SK-N-SH (cell line): ENCODE data around the gene KERA. TPM values are rescaled to one million over a fixed set of nuclear protein-coding genes. Genes with fewer than 3 reads are reported as not detected.

Experiments used
- CTCF ChIA-PET: fragments of 300-600, 350-600 bp; formaldehyde crosslinking; extraction: SDS; loops from one replicate; lab custom pipeline; 2021; lab: Yijun Ruan, JAX
- POLR2A ChIA-PET: fragments of 350-600 bp; sonication (Branson Sonifier 250); formaldehyde crosslinking; extraction: SDS; loops from one replicate; lab custom pipeline; 2020; ENCODE audit warnings: antibody characterized with exemption, inconsistent platforms; lab: Yijun Ruan, JAX
- DNase-seq: peaks from one replicate; pipeline ENCODE4 v3.0.0; 2012
- H2AFZ ChIP-seq: fragments of 200-600 bp; sonication (generic); 2 replicates; pipeline ENCODE4 v1.8.1; 2016; ENCODE audit warnings: antibody characterized with exemption, mild to moderate bottlenecking, low read depth
- H3F3A ChIP-seq: fragments of 200-600 bp; sonication (generic); replicated peaks from 2 replicates; pipeline ENCODE3; 2016; ENCODE audit warnings: antibody characterized with exemption, mild to moderate bottlenecking; ENCODE audit not compliant: insufficient read depth
- H3K27ac ChIP-seq, 2 experiments: fragments of 200-500 bp in 1 of 2; fragments of 200-600 bp in 1 of 2; sonication (Bioruptor generic) in 1 of 2; sonication (generic), shearing (Covaris generic) in 1 of 2; 2 replicates each; pipeline versions ENCODE4 v1.5.1 to v1.6.1; 2014 to 2016; ENCODE audit warnings: low read depth in 2 of 2, inconsistent platforms in 1 of 2, low read length in 1 of 2, mild to moderate bottlenecking in 1 of 2, mixed read lengths in 1 of 2
- H3K27me3 ChIP-seq: fragments of 200-600 bp; sonication (generic), shearing (Covaris generic); 2 replicates; pipeline ENCODE4 v1.6.1; 2016; ENCODE audit warnings: mixed run types; ENCODE audit not compliant: insufficient read depth
- H3K36me3 ChIP-seq, 2 experiments: fragments of 200-500 bp in 1 of 2; fragments of 200-600 bp in 1 of 2; sonication (Bioruptor generic) in 1 of 2; sonication (generic) in 1 of 2; replicated peaks in 1 of 2; 2 replicates each; pipeline versions ENCODE3 to v1.5.1; 2014 to 2016; ENCODE audit warnings: low read length in 1 of 2, mild to moderate bottlenecking in 1 of 2; ENCODE audit not compliant: insufficient read depth in 2 of 2, control insufficient read depth in 1 of 2
- H3K4me1 ChIP-seq, 2 experiments: fragments of 200-500 bp in 1 of 2; fragments of 200-600 bp in 1 of 2; sonication (Bioruptor generic) in 1 of 2; sonication (generic), shearing (Covaris generic) in 1 of 2; 2 replicates each; pipeline versions ENCODE4 v1.5.1 to v1.6.1; 2014 to 2016; ENCODE audit warnings: low read depth in 1 of 2, low read length in 1 of 2, mixed run types in 1 of 2; ENCODE audit not compliant: insufficient read depth in 2 of 2, control insufficient read depth in 1 of 2
- H3K4me2 ChIP-seq: fragments of 200-600 bp; sonication (generic), shearing (Covaris generic); 2 replicates; pipeline ENCODE4 v1.6.1; 2017; ENCODE audit warnings: mixed run types
- H3K4me3 ChIP-seq, 2 experiments: fragments of 200-500 bp in 1 of 2; fragments of 200-600 bp in 1 of 2; sonication (Bioruptor generic) in 1 of 2; sonication (generic), shearing (Covaris generic) in 1 of 2; 2 replicates each; pipeline versions ENCODE4 v1.5.1 to v1.8.1; 2014 to 2016; ENCODE audit warnings: low read depth in 2 of 2, inconsistent platforms in 1 of 2, low read length in 1 of 2, mild to moderate bottlenecking in 1 of 2, mixed read lengths in 1 of 2, moderate library complexity in 1 of 2
- H3K79me2 ChIP-seq: fragments of 200-600 bp; sonication (generic); 2 replicates; pipeline ENCODE4 v1.8.1; 2017; ENCODE audit warnings: mild to moderate bottlenecking; ENCODE audit not compliant: insufficient read depth
- H3K9ac ChIP-seq: fragments of 200-600 bp; sonication (generic); 2 replicates; pipeline ENCODE4 v1.6.1; 2017; ENCODE audit warnings: mixed run types
- H3K9me2 ChIP-seq: fragments of 200-600 bp; sonication (generic); 2 replicates; pipeline ENCODE4 v1.6.1; 2017; ENCODE audit warnings: mixed run types
- H3K9me3 ChIP-seq: fragments of 200-600 bp; sonication (generic); 2 replicates; pipeline ENCODE4 v1.6.1; 2017; ENCODE audit warnings: mixed run types, mild to moderate bottlenecking, moderate library complexity
- H4K20me1 ChIP-seq: fragments of 200-600 bp; sonication (generic); 2 replicates; pipeline ENCODE4 v1.6.1; 2017; ENCODE audit warnings: mild to moderate bottlenecking, mixed run types; ENCODE audit not compliant: insufficient read depth
- CHD2 ChIP-seq: fragments of 150-350 bp; IDR thresholded peaks from 2 replicates; pipeline ENCODE4 v1.6.1; 2018; ENCODE audit warnings: low read length; ENCODE audit not compliant: partially characterized antibody
- CTCF ChIP-seq: fragments of 200-600 bp; sonication (generic); IDR thresholded peaks from 2 replicates; pipeline ENCODE4 v1.6.1; 2017; ENCODE audit warnings: antibody characterized with exemption, mild to moderate bottlenecking, moderate library complexity
- ELF1 ChIP-seq: IDR thresholded peaks from 2 replicates; pipeline ENCODE4 v1.4.0; 2012
- EZH2phosphoT487 ChIP-seq: fragments of 200-600 bp; sonication (generic); IDR thresholded peaks from 2 replicates; pipeline ENCODE4 v1.6.1; 2017; ENCODE audit warnings: low read depth, mixed run types, mild to moderate bottlenecking, antibody characterized with exemption, moderate library complexity, borderline replicate concordance
- FOSL2 ChIP-seq: IDR thresholded peaks from 2 replicates; pipeline ENCODE4 v1.4.0; 2012; ENCODE audit warnings: low read depth, mild to moderate bottlenecking, moderate library complexity, borderline replicate concordance
- FOXJ3 ChIP-seq: sonication (generic); formaldehyde crosslinking; IDR thresholded peaks from 2 replicates; pipeline ENCODE4 v1.5.1; 2020; ENCODE audit warnings: mild to moderate bottlenecking, missing genetic modification reagents
- IRF3 ChIP-seq: fragments of 150-350 bp; IDR thresholded peaks from 2 replicates; pipeline ENCODE4 v1.6.1; 2016; ENCODE audit warnings: mild to moderate bottlenecking, low read depth, low read length
- POLR2AphosphoS5 ChIP-seq: IDR thresholded peaks from 2 replicates; pipeline ENCODE4 v1.6.1; 2012; ENCODE audit warnings: low read depth, low read length
- RAD21 ChIP-seq: IDR thresholded peaks from 2 replicates; pipeline ENCODE4 v1.6.1; 2012; ENCODE audit warnings: mild to moderate bottlenecking, low read length
- REST ChIP-seq: IDR thresholded peaks from 2 replicates; pipeline ENCODE4 v1.6.1; 2012; ENCODE audit warnings: mild to moderate bottlenecking, low read depth, low read length, moderate library complexity
- RFX5 ChIP-seq: IDR thresholded peaks from 2 replicates; pipeline ENCODE4 v1.6.1; 2012; ENCODE audit warnings: mild to moderate bottlenecking, improper control_type of control experiment, low read length
- SIN3A ChIP-seq: IDR thresholded peaks from 2 replicates; pipeline ENCODE4 v1.6.1; 2012; ENCODE audit warnings: low read depth, mild to moderate bottlenecking, low read length, moderate library complexity, borderline replicate concordance
- TEAD4 ChIP-seq: IDR thresholded peaks from 2 replicates; pipeline ENCODE4 v1.4.0; 2012; ENCODE audit warnings: mild to moderate bottlenecking, borderline replicate concordance; ENCODE audit not compliant: insufficient read depth
- YY1 ChIP-seq: IDR thresholded peaks from 2 replicates; pipeline ENCODE4 v1.4.0; 2012; ENCODE audit warnings: low read depth, mild to moderate bottlenecking
- WGBS: methylation state at CpG from one replicate; pipeline ENCODE4 v1.1.6; 2017; ENCODE audit warnings: low lambda C conversion rate; 5-methylcytosine and 5-hydroxymethylcytosine counted together
- polyA plus RNA-seq, 3 experiments: library from polyadenylated mRNA; depleted of rRNA; stranded (reverse); fragments of >200 nt; gene quantifications; 2 replicates each; pipeline ENCODE4 v1.2.3, GENCODE V29; 2012
- TF ChIP-seq, protein P1 (sequence below): IDR thresholded peaks from 2 replicates; pipeline ENCODE4; 2012
- TF ChIP-seq, protein P2 (sequence below): fragments of 150-350 bp; IDR thresholded peaks from 2 replicates; pipeline ENCODE4 v1.6.1; 2017; ENCODE audit warnings: antibody characterized with exemption, low read length, low read depth, borderline replicate concordance

KERA gene
- polyA plus RNA-seq, 1 of the 3 experiments (the other 2 are of a cell fraction): not detected

DNA sequence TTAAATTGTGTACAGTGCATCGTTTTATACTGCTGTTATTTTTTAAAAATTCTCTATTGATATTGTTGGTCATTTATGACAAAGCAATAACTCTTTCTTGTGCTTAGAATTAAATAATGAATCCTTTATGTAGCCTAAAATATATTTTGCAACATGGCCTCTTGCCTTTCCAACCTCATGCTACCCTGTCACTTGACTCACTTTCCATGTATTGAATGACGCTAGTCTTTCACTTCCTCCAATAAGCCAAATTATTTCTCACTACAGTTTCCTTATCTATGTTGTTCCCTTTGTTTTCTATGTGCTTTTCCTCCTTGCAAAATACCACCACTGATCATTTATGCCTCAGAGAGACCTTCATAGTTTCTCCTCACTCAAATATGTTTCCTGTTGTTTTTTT is 36.7 kb downstream of the KERA start:
- Histone ChIP-seq H2AFZ (no peak overlapping the region), H3K79me2 (no peaks in the 10 kb centered on the region), H3K9ac (no peak overlapping the region), H3K4me2 (no peak overlapping the region), H3K36me3 (no peaks in the 10 kb centered on the region), H3K9me2 (no peaks in the 10 kb centered on the region), H3F3A (peaks cover 9% of the 10 kb centered on the region), H3K4me3 (no peak overlapping the region), H3K4me1 (peaks cover 0 to 4% of the 10 kb centered on the region in 2 experiments; a peak in 1 of 4 replicates), H4K20me1 (no peaks in the 10 kb centered on the region), H3K27ac (no peak overlapping the region), H3K9me3 (no peaks in the 10 kb centered on the region), H3K27me3 (no peaks in the 10 kb centered on the region)
- TF ChIP-seq YY1 (no peak), RAD21 (no peak), RFX5 (no peak), SIN3A (no peak), ELF1 (no peak), FOSL2 (no peak), CTCF (no peak), TEAD4 (no peak), CHD2 (no peak)
- TF ChIP-seq, protein P1, sequence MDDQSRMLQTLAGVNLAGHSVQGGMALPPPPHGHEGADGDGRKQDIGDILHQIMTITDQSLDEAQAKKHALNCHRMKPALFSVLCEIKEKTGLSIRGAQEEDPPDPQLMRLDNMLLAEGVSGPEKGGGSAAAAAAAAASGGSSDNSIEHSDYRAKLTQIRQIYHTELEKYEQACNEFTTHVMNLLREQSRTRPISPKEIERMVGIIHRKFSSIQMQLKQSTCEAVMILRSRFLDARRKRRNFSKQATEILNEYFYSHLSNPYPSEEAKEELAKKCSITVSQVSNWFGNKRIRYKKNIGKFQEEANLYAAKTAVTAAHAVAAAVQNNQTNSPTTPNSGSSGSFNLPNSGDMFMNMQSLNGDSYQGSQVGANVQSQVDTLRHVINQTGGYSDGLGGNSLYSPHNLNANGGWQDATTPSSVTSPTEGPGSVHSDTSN: no peak
- TF ChIP-seq, protein P2, sequence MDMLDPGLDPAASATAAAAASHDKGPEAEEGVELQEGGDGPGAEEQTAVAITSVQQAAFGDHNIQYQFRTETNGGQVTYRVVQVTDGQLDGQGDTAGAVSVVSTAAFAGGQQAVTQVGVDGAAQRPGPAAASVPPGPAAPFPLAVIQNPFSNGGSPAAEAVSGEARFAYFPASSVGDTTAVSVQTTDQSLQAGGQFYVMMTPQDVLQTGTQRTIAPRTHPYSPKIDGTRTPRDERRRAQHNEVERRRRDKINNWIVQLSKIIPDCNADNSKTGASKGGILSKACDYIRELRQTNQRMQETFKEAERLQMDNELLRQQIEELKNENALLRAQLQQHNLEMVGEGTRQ: no peak
- CTCF ChIA-PET: no interaction called here
- POLR2A ChIA-PET: no interaction called here
- 81% methylated on average over 2 of the region's 2 CpGs for WGBS
- DNase-seq: no peak

GRCh38 chr12:91019455-91019854 is 38.4 kb downstream of the KERA start:
- H3K4me1 ChIP-seq: peaks cover 0 to 4% of the 10 kb centered on the region in 2 experiments; a peak in 1 of 4 replicates
- no peaks in the 10 kb centered on the region for H3K79me2 ChIP-seq
- 87% methylated on average over 4 of the region's 4 CpGs for WGBS
- H3K36me3 ChIP-seq: no peaks in the 10 kb centered on the region
- no peaks in the 10 kb centered on the region for H4K20me1 ChIP-seq
- ChIA-PET CTCF (no interaction called here), POLR2A (no interaction called here)
- H2AFZ ChIP-seq: no peak overlapping the region
- no peaks in the 10 kb centered on the region for H3K27me3 ChIP-seq
- no peak overlapping the region for H3K9ac ChIP-seq
- H3K4me3 ChIP-seq: no peak overlapping the region
- no peak overlapping the region for H3K4me2 ChIP-seq
- no peaks in the 10 kb centered on the region for H3K9me2 ChIP-seq
- no peak for DNase-seq
- H3K27ac ChIP-seq: no peak overlapping the region
- no peak for TF ChIP-seq IRF3
- TF ChIP-seq POLR2AphosphoS5: no peak
- TF ChIP-seq FOXJ3 (CRISPR knock-in tag): no peak
- TF ChIP-seq REST: no peak
- no peak for TF ChIP-seq EZH2phosphoT487
- peaks cover 9% of the 10 kb centered on the region for H3F3A ChIP-seq
- H3K9me3 ChIP-seq: no peaks in the 10 kb centered on the region
